ENCODE measurements around the gene OR2M4. TPM values are rescaled to one million over a fixed set of nuclear protein-coding genes. Genes with fewer than 3 reads are reported as not detected.

Gene OR2M4
- total RNA-seq, 1 experiment from 2014 or later: not detected

DNA sequence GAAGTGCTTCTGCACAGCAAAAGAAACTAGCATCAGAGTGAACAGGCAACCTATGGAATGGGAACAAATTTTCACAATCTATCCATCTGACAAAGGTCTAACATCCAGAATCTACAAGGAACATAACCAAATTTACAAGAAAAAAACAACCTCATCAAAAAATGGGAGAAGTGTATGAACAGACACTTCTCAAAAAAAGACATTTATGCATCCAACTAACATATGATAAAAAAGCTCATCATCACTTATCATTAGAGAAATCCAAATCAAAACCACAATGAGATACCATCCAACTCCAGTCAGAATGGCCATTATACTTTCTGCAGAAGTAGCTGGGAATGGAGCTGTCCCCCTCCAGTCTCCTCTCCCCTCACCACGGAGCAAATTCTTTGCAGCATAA lies 37.1 kb upstream of the OR2M4 start:
- CTCF ChIA-PET: no interaction called here
- DNase-seq: no peak
- no peaks in the 10 kb centered on the region for H3K36me3 Mint-ChIP-seq (ENCODE audit: insufficient read depth, unreplicated experiment)
- intact Hi-C loops (cut with micrococcal nuclease; ENCODE audit: unreplicated experiment): no loop called here
- no peak overlapping the region for H3K27ac Mint-ChIP-seq (ENCODE audit: unreplicated experiment)
- no peaks in the 10 kb centered on the region for H3K27me3 Mint-ChIP-seq (ENCODE audit: unreplicated experiment)
- peaks cover 22% of the 10 kb centered on the region for H3K9me3 Mint-ChIP-seq (ENCODE audit: low read depth, unreplicated experiment)
- TF ChIP-seq, protein P1, sequence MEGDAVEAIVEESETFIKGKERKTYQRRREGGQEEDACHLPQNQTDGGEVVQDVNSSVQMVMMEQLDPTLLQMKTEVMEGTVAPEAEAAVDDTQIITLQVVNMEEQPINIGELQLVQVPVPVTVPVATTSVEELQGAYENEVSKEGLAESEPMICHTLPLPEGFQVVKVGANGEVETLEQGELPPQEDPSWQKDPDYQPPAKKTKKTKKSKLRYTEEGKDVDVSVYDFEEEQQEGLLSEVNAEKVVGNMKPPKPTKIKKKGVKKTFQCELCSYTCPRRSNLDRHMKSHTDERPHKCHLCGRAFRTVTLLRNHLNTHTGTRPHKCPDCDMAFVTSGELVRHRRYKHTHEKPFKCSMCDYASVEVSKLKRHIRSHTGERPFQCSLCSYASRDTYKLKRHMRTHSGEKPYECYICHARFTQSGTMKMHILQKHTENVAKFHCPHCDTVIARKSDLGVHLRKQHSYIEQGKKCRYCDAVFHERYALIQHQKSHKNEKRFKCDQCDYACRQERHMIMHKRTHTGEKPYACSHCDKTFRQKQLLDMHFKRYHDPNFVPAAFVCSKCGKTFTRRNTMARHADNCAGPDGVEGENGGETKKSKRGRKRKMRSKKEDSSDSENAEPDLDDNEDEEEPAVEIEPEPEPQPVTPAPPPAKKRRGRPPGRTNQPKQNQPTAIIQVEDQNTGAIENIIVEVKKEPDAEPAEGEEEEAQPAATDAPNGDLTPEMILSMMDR (IDR thresholded peaks at IDR 0.05; ENCODE audit: unreplicated experiment): no peak
- H3K4me3 Mint-ChIP-seq (ENCODE audit: low read depth, unreplicated experiment): no peak overlapping the region
- H3K4me1 Mint-ChIP-seq (ENCODE audit: low read depth, unreplicated experiment): no peaks in the 10 kb centered on the region
- BruUV-seq (replicated peaks): no TSS peak

DNA sequence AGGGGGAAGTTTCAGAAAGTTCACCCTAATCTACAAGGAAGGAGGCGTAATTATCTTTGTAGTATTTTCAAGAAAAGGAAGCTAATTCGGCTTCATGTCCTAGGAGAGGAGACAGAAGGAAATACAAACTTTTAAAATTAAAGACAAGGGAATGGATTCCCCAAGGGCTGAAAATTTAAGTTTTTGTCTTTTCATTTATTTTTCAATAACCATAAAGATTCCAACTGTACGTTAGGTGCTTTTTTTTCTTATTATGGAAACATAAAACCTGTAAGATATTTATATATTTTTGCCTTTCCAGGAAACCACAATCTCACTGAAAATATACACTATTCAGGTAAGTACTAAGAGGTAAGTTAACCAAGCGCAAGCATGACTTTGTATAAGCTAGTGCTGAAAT lies 34.3 kb upstream of the OR2M4 start, which contains the start of gene OR2M3:
TSS of gene OR2M3 (plus strand) at position 301 of the 400 bp plus-strand sequence. CDS start 5,803 bp downstream, outside the sequence.
- intact Hi-C loops (cut with micrococcal nuclease; ENCODE audit: unreplicated experiment): no loop called here
- H3K27me3 Mint-ChIP-seq (ENCODE audit: unreplicated experiment): no peaks in the 10 kb centered on the region
- BruUV-seq (replicated peaks): no TSS peak
- H3K27ac Mint-ChIP-seq (ENCODE audit: unreplicated experiment): no peak within 1 kb of the TSS
- CTCF ChIA-PET: no interaction called here
- H3K9me3 Mint-ChIP-seq (ENCODE audit: low read depth, unreplicated experiment): peaks cover 12% of the 10 kb centered on the region
- H3K4me1 Mint-ChIP-seq (ENCODE audit: low read depth, unreplicated experiment): no peaks in the 10 kb centered on the region
- no peak for DNase-seq
- H3K4me3 Mint-ChIP-seq (ENCODE audit: low read depth, unreplicated experiment): no peak within 1 kb of the TSS
- TF ChIP-seq, protein P1 (IDR thresholded peaks at IDR 0.05; ENCODE audit: unreplicated experiment): no peak
- H3K36me3 Mint-ChIP-seq (ENCODE audit: insufficient read depth, unreplicated experiment): no peaks in the 10 kb centered on the region

DNA sequence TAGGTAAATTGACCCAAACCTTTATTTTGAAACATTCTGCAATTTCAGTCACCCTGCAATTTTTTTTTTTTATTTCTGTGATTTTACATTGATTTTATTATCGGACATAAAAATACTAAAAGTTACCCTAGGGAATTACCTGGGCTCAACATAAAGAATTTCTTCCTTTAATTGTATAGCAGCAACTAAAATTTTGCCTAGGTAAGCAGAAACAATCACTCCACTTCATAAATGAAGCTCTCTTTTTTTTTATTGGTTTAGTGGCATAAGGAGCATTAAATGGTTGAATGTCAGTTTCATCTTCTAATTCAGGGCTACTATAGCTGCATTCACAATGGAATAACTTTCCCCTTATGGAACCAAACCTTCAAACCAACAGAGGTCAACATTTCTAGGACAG lies 15.3 kb upstream of the OR2M4 start:
- CTCF ChIA-PET: no interaction called here
- Mint-ChIP-seq H3K27ac (ENCODE audit: unreplicated experiment) (no peak overlapping the region), H3K4me3 (ENCODE audit: low read depth, unreplicated experiment) (no peak overlapping the region), H3K36me3 (ENCODE audit: insufficient read depth, unreplicated experiment) (no peaks in the 10 kb centered on the region), H3K27me3 (ENCODE audit: unreplicated experiment) (no peaks in the 10 kb centered on the region), H3K9me3 (ENCODE audit: low read depth, unreplicated experiment) (peaks cover 12% of the 10 kb centered on the region), H3K4me1 (ENCODE audit: low read depth, unreplicated experiment) (no peaks in the 10 kb centered on the region)
- no peak for DNase-seq
- no TSS peak for BruUV-seq (replicated peaks)
- intact Hi-C loops (cut with micrococcal nuclease; ENCODE audit: unreplicated experiment): no loop called here
- TF ChIP-seq, protein P1 (IDR thresholded peaks at IDR 0.05; ENCODE audit: unreplicated experiment): no peak

DNA sequence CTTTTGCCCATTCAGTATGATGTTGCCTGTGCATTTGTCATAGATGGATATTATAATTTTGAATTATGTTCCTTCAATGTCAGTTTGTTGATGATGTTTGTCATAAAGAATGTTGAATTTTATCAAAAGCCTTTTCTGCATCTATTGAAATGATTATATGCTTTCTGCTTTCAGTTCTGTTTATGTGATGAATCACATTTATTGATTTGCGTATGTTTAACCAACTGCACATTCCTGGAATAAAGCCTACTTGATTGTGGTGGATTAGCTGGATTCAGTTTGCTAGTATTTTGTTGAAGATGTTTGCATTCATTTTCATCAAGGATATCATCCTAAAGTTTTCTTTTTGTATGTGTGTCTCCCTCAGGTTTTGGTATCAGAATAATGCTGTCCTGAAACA lies 5.7 kb upstream of the OR2M4 start:
- no peaks in the 10 kb centered on the region for H3K4me1 Mint-ChIP-seq (ENCODE audit: low read depth, unreplicated experiment)
- no peaks in the 10 kb centered on the region for H3K36me3 Mint-ChIP-seq (ENCODE audit: insufficient read depth, unreplicated experiment)
- CTCF ChIA-PET: no interaction called here
- TF ChIP-seq, protein P1 (IDR thresholded peaks at IDR 0.05; ENCODE audit: unreplicated experiment): no peak
- H3K27ac Mint-ChIP-seq (ENCODE audit: unreplicated experiment): no peak overlapping the region
- peaks cover 23% of the 10 kb centered on the region for H3K9me3 Mint-ChIP-seq (ENCODE audit: low read depth, unreplicated experiment)
- H3K27me3 Mint-ChIP-seq (ENCODE audit: unreplicated experiment): no peaks in the 10 kb centered on the region
- BruUV-seq (replicated peaks): no TSS peak
- H3K4me3 Mint-ChIP-seq (ENCODE audit: low read depth, unreplicated experiment): no peak overlapping the region
- DNase-seq: no peak
- intact Hi-C loops (cut with micrococcal nuclease; ENCODE audit: unreplicated experiment): no loop called here
